Endothelial cell of umbilical vein (primary cell): Measurements from ENCODE around the gene MS4A7. TPM values are rescaled to one million over a fixed set of nuclear protein-coding genes. Genes with fewer than 3 reads are reported as not detected.

Source experiments
- BruUV-seq: library from RNA; stranded (reverse); fragments of 400-500 nt; replicated peaks from 2 replicates; lab custom pipeline; 2021; lab: Mats Ljungman, UMichigan
- CTCF ChIA-PET: fragments of 300-600, 350-600 bp; sonication (Branson Sonifier 250); formaldehyde crosslinking; loops from one replicate; lab custom pipeline; 2021; ENCODE audit warnings: antibody characterized with exemption, inconsistent platforms; lab: Charles Lee
- POLR2A ChIA-PET: fragments of 300-600, 350-600 bp; sonication (Branson Sonifier 250); formaldehyde crosslinking; loops from one replicate; lab custom pipeline; 2021; ENCODE audit warnings: antibody characterized with exemption, inconsistent platforms; lab: Charles Lee
- DNase-seq: peaks from one replicate; pipeline ENCODE4 v3.0.0-alpha.2; 2011; ENCODE audit warnings: low read depth, low spot score
- FAIRE-seq: peaks from 2 replicates; lab custom pipeline; 2011; peaks lifted over from hg19 to GRCh38; lab: Jason Lieb, UNC
- H2AFZ ChIP-seq: 2 replicates; pipeline ENCODE4 v1.6.0; 2012; ENCODE audit warnings: low read depth, low read length, control low read depth, inconsistent platforms
- H3K27ac ChIP-seq: 2 replicates; pipeline ENCODE4 v1.5.1; 2011; ENCODE audit warnings: low read depth, mild to moderate bottlenecking, control low read depth, low read length, moderate library complexity; ENCODE audit not compliant: insufficient read depth
- H3K27me3 ChIP-seq, 2 experiments: 2 replicates each; pipeline versions ENCODE4 v1.6.0 to v1.6.1; 2011; ENCODE audit warnings: low read length in 2 of 2, mixed read lengths in 1 of 2; ENCODE audit not compliant: control insufficient read depth in 2 of 2, insufficient read depth in 2 of 2
- H3K36me3 ChIP-seq, 2 experiments: 2 replicates in 1 of 2; 3 replicates in 1 of 2; pipeline ENCODE4 v1.5.1; 2011; ENCODE audit warnings: low read length in 2 of 2, mild to moderate bottlenecking in 1 of 2, moderate library complexity in 1 of 2; ENCODE audit not compliant: control insufficient read depth in 2 of 2, insufficient read depth in 2 of 2; ENCODE audit errors: extremely low read depth in 1 of 2
- H3K4me1 ChIP-seq: 3 replicates; pipeline ENCODE4 v1.5.1; 2011; ENCODE audit warnings: mild to moderate bottlenecking, low read length; ENCODE audit not compliant: control insufficient read depth, insufficient read depth; ENCODE audit errors: extremely low read depth
- H3K4me2 ChIP-seq: 2 replicates; pipeline ENCODE4 v1.6.1; 2011; ENCODE audit warnings: low read length, control low read depth, mixed read lengths; ENCODE audit not compliant: insufficient read depth
- H3K4me3 ChIP-seq, 3 experiments: fragments of 200-600 bp in 1 of 3; sonication (generic), shearing (Covaris generic) in 1 of 3; replicated peaks in 1 of 3; 2 replicates each; pipeline ENCODE4 v1.5.1; 2011 to 2016; ENCODE audit warnings: control low read depth in 3 of 3, low read length in 3 of 3, mild to moderate bottlenecking in 2 of 3, inconsistent platforms in 1 of 3, low read depth in 1 of 3, moderate library complexity in 1 of 3; ENCODE audit not compliant: insufficient read depth in 1 of 3
- H3K79me2 ChIP-seq: 2 replicates; pipeline ENCODE4 v1.6.0; 2012; ENCODE audit warnings: low read length, inconsistent platforms; ENCODE audit not compliant: control insufficient read depth, insufficient read depth
- H3K9ac ChIP-seq: replicated peaks from 2 replicates; pipeline ENCODE3; 2011; ENCODE audit warnings: low read length, control low read depth; ENCODE audit not compliant: insufficient read depth; ENCODE audit errors: extremely low read depth
- H3K9me1 ChIP-seq: replicated peaks from 3 replicates; pipeline ENCODE4 v1.6.0; 2011; ENCODE audit warnings: mild to moderate bottlenecking, low read length; ENCODE audit not compliant: control insufficient read depth, insufficient read depth; ENCODE audit errors: extremely low read depth
- H3K9me3 ChIP-seq: replicated peaks from 2 replicates; pipeline ENCODE4 v1.5.1; 2012; ENCODE audit warnings: low read length, inconsistent platforms; ENCODE audit not compliant: control insufficient read depth, insufficient read depth
- H4K20me1 ChIP-seq: replicated peaks from 2 replicates; pipeline ENCODE3; 2011; ENCODE audit warnings: mild to moderate bottlenecking, low read length; ENCODE audit not compliant: control insufficient read depth, insufficient read depth; ENCODE audit errors: extremely low read depth
- EZH2 ChIP-seq: IDR thresholded peaks from 2 replicates; pipeline ENCODE4 v1.6.1; 2012; ENCODE audit warnings: borderline replicate concordance, low read depth, mild to moderate bottlenecking, moderate library complexity, low read length, inconsistent platforms; ENCODE audit not compliant: severe bottlenecking
- FOS ChIP-seq: IDR thresholded peaks from 2 replicates; pipeline ENCODE4 v1.6.1; 2011; ENCODE audit warnings: mild to moderate bottlenecking, low read length, moderate library complexity, borderline replicate concordance; ENCODE audit not compliant: insufficient read depth
- GATA2 ChIP-seq: IDR thresholded peaks from 2 replicates; pipeline ENCODE4 v1.7.0; 2011; ENCODE audit warnings: low read depth, mild to moderate bottlenecking, moderate library complexity, mixed read lengths, low read length; ENCODE audit not compliant: insufficient read length, insufficient read depth
- JUN ChIP-seq: IDR thresholded peaks from 2 replicates; pipeline ENCODE4 v1.6.1; 2011; ENCODE audit warnings: borderline replicate concordance, low read depth; ENCODE audit not compliant: insufficient read length, insufficient read depth
- MYC ChIP-seq: IDR thresholded peaks from one replicate; pipeline ENCODE4 v1.6.1; 2011; ENCODE audit warnings: mild to moderate bottlenecking, low read depth, low read length
- POLR2A ChIP-seq: IDR thresholded peaks from 2 replicates; pipeline ENCODE4 v1.6.1; 2012; ENCODE audit warnings: low read depth, mild to moderate bottlenecking, control low read depth, low read length
- POLR2AphosphoS5 ChIP-seq: IDR thresholded peaks from 2 replicates; pipeline ENCODE4 v1.6.1; 2012; ENCODE audit warnings: low read depth, mild to moderate bottlenecking, control low read depth, low read length, moderate library complexity; ENCODE audit not compliant: insufficient read depth
- dilution Hi-C: fragments of 300-500 bp; cut with MboI; formaldehyde crosslinking; loops from one replicate; pipeline ENCODE4 v1.15.0; 2019; ENCODE audit warnings: low sequenced_read_pairs; ENCODE audit not compliant: extremely low pct_ligation_motif_present
- intact Hi-C: fragments of 100-400 bp; cut with micrococcal nuclease; formaldehyde crosslinking; loops from one replicate; pipeline ENCODE4 v1.10.0; 2022
- polyA plus RNA-seq, 4 experiments: library from polyadenylated mRNA; depleted of rRNA in 3 of 4; stranded (reverse) in 3 of 4; unstranded in 1 of 4; fragments of >200 nt; gene quantifications; 2 replicates each; pipeline versions ENCODE4 v1.2.1 to v1.2.3, GENCODE V29; 2011 to 2012; ENCODE audit warnings: missing spikeins in 1 of 4
- total RNA-seq: library from RNA; stranded (reverse); gene quantifications from 2 replicates; pipeline ENCODE4 v1.2.3, GENCODE V29; 2021
- TF ChIP-seq, protein P1 (sequence below), 2 donors: IDR thresholded peaks; 1 replicate in 1 of 2; 2 replicates in 1 of 2; pipeline ENCODE4 v1.5.1; 2011; ENCODE audit warnings: low read length in 2 of 2, mild to moderate bottlenecking in 2 of 2, moderate library complexity in 2 of 2, control low read depth in 1 of 2, inconsistent platforms in 1 of 2, low read depth in 1 of 2; ENCODE audit not compliant: insufficient read depth in 1 of 2; ENCODE audit errors: extremely low read depth in 1 of 2
- TF ChIP-seq, protein P2 (sequence below): IDR thresholded peaks from 2 replicates; pipeline ENCODE4 v1.6.1; 2011; ENCODE audit not compliant: insufficient read depth, insufficient read length

MS4A7 gene
- total and polyA plus RNA-seq, 2 donors (not counting 3 experiments of a cell fraction or from before 2014, with no cell fraction given), result 0.04 TPM; not detected in 1

DNA sequence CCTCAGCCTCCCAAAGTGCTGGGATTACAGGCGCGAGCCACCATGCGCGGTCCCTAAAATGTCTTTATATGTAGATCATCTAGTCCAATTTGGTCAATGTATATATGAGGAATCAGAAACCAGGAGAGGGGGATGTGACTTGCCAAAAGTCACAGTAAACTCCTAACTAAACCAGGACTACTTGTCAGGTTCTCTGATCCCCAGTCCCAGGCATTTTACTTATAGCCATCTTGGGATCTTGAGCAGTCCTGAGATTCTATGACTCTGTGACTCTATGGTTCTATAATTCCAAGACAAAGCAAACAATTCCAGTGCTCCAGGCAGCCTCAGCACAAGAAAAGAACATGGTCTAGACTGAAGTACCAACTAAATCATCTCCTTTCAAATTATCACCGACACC lies 50.9 kb downstream of the MS4A7 start, which contains the start of gene MS4A5:
Gene MS4A5, plus strand, starts transcription at position 301 of the 400 bp plus-strand sequence. CDS start 103 bp downstream, outside the sequence.
- no peaks in the 10 kb centered on the region for H3K9me1 ChIP-seq
- no peak for DNase-seq
- BruUV-seq, result no TSS peak
- dilution Hi-C loops, result no loop called here
- no peaks in the 10 kb centered on the region for H3K4me1 ChIP-seq
- no peak within 1 kb of the TSS for H3K4me3 ChIP-seq
- CTCF ChIA-PET, result no interaction called here
- H4K20me1 ChIP-seq, result no peaks in the 10 kb centered on the region
- no peaks in the 10 kb centered on the region for H3K79me2 ChIP-seq
- no peak within 1 kb of the TSS for H3K9ac ChIP-seq
- no peak for FAIRE-seq
- H3K27me3 ChIP-seq, result no peaks in the 10 kb centered on the region
- intact Hi-C loops, result no loop called here
- H3K27ac ChIP-seq, result no peak within 1 kb of the TSS
- POLR2A ChIA-PET, result no interaction called here
- TF ChIP-seq MYC (no peak), FOS (no peak), POLR2AphosphoS5 (no peak), JUN (no peak), POLR2A (no peak), EZH2 (no peak), GATA2 (no peak)
- TF ChIP-seq, protein P1, sequence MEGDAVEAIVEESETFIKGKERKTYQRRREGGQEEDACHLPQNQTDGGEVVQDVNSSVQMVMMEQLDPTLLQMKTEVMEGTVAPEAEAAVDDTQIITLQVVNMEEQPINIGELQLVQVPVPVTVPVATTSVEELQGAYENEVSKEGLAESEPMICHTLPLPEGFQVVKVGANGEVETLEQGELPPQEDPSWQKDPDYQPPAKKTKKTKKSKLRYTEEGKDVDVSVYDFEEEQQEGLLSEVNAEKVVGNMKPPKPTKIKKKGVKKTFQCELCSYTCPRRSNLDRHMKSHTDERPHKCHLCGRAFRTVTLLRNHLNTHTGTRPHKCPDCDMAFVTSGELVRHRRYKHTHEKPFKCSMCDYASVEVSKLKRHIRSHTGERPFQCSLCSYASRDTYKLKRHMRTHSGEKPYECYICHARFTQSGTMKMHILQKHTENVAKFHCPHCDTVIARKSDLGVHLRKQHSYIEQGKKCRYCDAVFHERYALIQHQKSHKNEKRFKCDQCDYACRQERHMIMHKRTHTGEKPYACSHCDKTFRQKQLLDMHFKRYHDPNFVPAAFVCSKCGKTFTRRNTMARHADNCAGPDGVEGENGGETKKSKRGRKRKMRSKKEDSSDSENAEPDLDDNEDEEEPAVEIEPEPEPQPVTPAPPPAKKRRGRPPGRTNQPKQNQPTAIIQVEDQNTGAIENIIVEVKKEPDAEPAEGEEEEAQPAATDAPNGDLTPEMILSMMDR (IDR thresholded peaks at IDR 0.05; ENCODE audit: extremely low read depth in 1 of 2, insufficient read depth in 1 of 2, low read depth in 1 of 2, low read length in 2 of 2), result no peak
- TF ChIP-seq, protein P2, sequence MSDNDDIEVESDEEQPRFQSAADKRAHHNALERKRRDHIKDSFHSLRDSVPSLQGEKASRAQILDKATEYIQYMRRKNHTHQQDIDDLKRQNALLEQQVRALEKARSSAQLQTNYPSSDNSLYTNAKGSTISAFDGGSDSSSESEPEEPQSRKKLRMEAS, result no peak
- no peaks in the 10 kb centered on the region for H3K9me3 ChIP-seq
- no peak within 1 kb of the TSS for H2AFZ ChIP-seq
- no peak within 1 kb of the TSS for H3K4me2 ChIP-seq
- H3K36me3 ChIP-seq, result no peaks in the 10 kb centered on the region
